HG03025 (cell line): ENCODE measurements around the gene TSPAN1.

ENCODE experiments used
- ATAC-seq: cut with Tn5 transposase; IDR thresholded peaks from one replicate; pipeline ENCODE4 v1.9.1; 2021; ENCODE audit warnings: mild to moderate bottlenecking, moderate library complexity; ENCODE audit not compliant: unreplicated experiment, low FRiP score

TSPAN1 gene

GRCh38 chr1:46183926-46184557 is 9.2 kb downstream of the TSPAN1 start:
- no peak for ATAC-seq

DNA sequence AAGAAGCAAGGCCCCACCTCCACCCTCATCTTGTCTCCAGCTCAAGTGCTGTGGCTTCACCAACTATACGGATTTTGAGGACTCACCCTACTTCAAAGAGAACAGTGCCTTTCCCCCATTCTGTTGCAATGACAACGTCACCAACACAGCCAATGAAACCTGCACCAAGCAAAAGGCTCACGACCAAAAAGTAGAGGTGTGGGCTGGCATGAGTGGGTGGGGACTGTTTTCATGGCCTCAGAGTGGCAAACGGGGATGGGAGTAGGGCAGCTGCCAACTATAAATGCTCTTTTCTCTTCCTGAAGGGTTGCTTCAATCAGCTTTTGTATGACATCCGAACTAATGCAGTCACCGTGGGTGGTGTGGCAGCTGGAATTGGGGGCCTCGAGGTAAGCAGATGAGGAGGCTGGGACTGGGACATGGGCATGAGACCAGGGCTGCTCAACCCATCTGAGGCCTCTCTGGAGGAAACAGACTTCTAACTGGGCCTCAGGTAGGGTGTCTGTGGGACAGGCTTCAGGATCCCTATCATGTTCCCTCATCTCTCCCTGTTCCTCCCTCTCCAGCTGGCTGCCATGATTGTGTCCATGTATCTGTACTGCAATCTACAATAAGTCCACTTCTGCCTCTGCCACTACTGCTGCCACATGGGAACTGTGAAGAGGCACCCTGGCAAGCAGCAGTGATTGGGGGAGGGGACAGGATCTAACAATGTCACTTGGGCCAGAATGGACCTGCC is 10.2 kb downstream of the TSPAN1 start:
- ATAC-seq, result no peak

DNA sequence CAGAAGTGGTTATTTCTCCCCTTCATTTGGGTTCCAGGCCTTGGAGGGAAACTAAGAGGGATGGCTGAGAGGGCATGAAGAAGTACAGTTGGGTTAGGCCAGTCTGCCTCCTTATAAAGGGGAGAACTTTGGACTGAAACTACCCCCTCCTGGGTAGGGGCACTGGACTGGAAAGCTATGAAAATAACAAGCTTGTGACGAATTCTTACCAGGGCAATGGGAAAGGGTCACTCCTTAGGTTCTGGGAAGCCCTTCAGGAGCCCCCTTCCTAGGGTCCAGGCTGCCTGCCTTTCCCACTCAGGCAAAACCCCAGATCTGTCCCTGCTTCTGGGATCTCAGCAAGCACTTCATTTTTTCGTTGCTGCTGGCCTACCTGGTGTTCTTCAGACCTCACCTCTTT is 11.2 kb downstream of the TSPAN1 start:
- no peak for ATAC-seq

DNA sequence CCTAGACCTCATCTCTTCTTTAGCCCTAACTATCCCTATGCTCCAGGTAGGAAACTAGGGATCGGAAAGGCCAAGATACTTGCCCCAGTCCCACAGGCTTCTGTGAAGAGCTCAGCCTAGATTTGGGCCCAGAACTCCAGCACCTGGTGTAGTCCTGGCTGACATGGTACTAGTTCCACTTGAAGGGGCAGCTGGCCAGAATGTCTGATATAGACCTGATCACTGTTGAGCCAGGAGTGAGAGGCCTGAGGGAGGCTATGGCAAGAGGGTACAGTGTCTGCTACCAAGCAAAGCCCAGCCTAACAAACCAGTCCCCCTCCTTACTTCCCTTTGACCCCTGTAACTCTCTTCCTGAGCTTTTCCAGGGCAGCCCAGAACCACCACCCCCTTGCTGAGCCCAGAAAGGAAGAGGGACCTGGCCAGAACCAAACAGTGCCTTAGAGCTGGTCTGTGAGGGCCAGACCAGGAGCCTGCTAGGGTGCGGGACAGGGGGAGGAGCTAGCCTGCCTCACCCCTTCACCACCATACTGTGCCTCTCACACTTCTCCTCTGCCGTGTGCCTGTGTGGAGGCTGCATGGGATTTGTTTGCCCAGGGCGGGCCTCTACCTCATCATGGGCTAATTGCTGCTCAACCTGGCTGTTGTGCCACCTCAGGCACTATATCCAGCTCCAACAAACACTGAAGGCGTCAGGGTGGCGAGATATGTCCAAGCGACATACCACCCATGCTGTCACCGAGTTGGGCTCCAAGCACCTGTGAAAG is 12.4 kb downstream of the TSPAN1 start:
- ATAC-seq, result no peak

DNA sequence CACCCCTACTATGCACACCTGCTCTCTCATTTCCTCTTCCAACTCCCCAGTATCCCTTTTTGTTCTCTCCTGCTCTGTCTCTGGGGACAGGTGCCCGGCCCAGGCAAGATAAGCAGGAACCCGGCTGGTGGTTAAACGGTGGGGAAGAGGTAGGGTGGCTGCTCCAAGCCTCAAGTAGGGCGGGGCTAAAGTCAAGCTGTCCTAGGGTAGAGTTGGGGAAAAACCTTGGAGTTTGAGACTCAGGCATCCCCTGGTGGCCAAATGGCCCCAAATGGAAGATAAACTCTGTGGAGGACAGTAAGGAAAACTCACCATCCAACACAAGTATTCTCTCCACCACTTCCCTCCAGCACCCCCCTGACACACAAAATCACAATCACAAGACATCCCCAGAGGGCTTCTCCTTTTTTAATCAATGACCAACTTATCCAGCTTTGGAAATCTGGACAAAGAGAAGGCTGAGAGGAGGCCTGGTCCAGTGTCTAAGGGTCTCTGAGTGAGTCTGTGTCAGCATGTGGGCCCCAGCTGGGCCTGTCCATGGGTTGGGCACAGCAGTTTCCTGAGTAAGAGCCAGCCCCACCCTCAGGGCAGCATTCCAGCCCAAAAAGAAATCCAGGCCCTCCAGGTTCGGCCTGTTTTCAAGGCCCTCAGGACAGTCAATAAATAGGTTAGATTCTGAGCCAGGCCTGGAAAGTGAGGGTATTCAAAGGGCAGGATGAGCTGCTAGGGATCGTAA is 13.6 kb downstream of the TSPAN1 start:
- no peak for ATAC-seq

DNA sequence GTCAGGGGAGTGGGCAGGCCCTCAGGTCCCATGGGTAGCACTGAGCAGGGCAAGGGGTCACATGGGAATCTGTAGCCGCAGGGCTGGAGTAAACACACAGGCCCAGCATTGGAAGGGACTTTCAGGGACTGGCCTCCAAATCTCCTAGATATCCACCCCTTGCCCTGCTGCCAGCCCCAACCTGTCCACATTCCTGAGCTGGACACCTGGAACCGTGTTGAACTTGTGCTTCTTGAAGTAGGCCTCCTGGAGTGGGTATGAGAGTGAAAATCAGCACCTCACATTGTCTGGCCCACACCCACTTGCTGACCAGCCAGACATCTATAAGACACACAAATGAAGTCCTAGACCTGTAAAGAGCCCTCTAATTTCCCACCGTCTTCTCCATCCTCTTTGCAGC is 15.7 kb downstream of the TSPAN1 start:
- ATAC-seq, result no peak

DNA sequence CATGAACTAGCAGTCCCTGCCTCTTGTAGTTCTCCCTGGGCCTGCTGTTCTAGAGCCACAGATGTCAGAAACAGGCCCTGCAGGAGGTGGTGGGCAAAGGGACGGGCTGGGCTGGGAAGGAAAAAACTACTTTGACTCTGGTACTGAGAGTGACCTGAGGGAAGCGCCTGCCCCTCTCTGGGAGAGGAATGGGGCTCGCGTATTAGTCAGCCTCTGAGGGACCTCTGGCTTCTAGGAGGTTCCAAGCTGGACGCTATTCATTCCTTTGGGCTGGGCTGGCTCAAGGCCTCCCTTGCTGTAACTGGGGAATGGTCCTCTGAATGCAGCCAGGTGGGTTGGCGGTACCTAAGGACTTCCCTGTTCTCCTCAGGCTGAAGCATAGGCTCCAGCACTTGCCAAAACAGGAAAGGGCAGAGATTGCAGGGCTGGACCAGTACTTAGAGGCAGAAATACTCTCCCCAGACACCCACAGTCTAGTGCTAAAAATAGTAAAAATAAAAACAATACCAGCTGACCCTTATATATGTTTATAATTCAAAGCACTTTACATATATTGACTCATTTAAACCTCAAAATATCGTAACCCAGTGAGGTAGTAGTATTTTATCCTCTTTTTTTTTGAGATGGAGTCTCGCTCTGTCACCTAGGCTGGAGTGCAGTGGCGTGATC is 16.3 kb downstream of the TSPAN1 start:
- ATAC-seq, result no peak

- ATAC-seq, result no peak
These were observed 17.3 kb downstream of the TSPAN1 start for GRCh38 chr1:46192171-46192570.

GRCh38 chr1:46193285-46193684 is 18.4 kb downstream of the TSPAN1 start:
- no peak for ATAC-seq

DNA sequence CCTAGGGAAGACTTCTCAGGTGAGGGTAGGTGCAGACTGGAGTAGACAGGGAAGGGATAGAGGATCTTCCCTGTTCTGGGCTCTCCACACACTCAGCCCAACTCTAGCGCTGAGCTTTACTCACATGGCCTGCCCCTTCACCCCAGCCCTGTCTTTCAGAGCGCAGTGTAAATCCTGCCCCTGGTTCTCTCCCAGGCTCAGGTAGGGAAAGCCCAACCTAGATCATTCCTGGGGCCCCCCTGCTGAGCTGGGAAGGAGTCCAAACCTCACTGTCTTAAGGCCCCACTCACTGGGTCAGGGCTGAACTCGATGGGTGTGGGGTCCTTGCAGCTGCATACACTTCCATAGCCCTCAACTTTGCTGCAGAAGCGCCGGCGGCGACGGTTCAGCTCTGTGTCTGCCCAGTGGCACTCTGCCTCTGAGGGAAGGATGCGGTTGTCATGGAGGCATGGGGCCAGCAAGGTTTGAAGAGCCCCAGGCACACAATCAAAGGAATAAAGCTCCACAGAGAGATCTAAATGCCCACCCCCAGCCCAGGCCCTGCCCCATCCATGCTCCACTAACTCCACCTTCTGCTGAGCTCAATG is 19.2 kb downstream of the TSPAN1 start:
- ATAC-seq, result no peak

- ATAC-seq, result no peak
These were observed 19.8 kb downstream of the TSPAN1 start for GRCh38 chr1:46194641-46195193.

GRCh38 chr1:46196609-46197008 is 21.7 kb downstream of the TSPAN1 start:
- ATAC-seq, result no peak

GRCh38 chr1:46197560-46197963 is 22.7 kb downstream of the TSPAN1 start:
- ATAC-seq, result no peak

DNA sequence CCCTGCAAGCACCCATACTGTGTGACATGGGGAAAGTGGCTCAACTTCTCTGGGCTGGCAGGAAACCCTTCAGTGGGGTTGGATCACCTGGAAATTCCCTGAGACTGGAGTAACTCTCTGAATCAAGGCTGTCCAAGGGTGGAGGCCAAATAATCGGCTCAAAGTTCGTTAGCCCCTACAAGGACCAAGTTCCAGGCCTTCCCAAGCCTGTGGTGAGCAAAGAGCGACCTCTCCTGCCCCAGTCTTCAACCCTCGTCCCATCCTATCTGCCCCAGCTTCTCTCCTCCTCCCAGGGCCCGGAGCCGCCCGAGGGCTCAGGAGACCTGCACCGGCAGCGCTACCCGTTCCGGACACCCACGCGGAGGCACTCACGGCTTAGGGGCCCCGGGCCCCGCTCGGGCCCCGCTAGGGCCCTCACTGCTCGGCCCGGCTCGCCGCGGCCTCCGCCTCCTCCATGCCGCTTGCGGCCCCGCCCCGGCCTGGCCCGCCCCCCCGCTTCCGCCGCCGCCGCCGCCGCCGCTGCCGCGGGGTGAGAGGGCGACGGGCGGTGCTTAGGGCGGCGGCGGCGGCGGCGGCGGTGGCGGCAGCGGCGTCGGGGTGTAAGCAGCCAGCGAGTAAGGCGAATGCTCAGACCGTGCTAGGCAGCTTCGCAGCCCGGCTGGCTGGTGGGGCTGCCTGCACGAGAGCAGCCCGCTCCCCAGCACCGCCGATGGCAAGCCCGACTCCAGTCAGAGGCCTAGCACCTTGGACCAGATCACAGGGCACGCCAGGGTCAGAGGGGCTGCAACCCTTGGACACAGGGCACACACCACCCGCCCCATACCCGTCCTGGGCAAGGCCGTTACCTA is 23.3 kb downstream of the TSPAN1 start, which contains the start of gene POMGNT1:
TSS of gene POMGNT1 (minus strand) at position 471 of the 848 bp plus-strand sequence. CDS start 613 bp downstream, outside the sequence.
- ATAC-seq, result peak; percentile 64

DNA sequence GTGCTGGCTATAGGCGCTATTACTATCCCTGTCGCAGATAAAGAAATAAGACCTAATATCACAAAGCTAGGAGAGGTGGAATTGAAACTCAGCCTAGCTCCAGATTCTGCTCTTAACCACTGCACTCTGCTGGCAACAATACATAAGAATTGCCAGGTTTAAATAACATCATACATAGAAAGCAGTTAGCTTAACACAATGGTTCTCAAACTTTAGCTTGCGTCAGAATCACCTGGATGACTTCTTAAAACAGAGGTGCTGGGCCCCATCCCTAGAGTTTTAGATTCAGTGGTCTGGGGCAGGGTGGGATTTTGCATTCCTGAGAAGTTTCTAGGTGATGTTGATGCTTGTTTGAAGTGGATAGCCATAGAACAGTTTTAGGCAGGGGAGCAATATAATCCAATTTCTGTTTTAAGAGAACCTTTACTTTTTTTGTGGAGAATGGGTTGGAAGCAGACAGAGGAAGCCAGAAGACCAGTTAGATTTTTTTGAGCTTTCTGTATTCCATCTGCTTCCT is 24.4 kb downstream of the TSPAN1 start:
- no peak for ATAC-seq

GRCh38 chr1:46203738-46204405 is 29.0 kb downstream of the TSPAN1 start:
- ATAC-seq, result no peak

GRCh38 chr1:46204406-46204742 is 29.5 kb downstream of the TSPAN1 start:
- ATAC-seq, result no peak

DNA sequence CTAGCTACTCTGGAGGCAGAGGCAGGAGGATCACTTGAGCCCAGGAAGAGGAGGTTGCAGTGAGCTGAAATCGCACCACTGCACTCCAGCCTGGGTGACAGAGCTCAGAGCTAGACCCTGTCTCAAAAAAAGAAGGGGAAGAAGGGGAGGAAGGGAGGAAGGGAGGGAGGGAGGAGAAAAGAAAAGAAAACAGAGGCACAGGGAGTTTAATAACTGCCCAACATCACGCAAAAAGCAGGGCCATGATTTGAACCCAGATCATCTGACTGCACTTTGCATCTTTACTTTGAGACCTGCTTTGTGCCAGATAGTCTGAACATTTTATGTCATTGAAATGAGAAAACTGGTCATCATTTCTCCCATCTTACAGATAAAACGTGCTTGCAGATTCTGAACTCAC is 30.3 kb downstream of the TSPAN1 start:
- no peak for ATAC-seq
